ENCODE data around the gene NCAM2.

GRCh38 chr21:20994790-20995189 is 3.4 kb upstream of the NCAM2 start:
- TF ChIP-seq CTCF (IDR thresholded peaks at IDR 0.05) (no peak), POLR2A (IDR thresholded peaks at IDR 0.05) (no peak)

Data from thyroid gland (tissue), 4 donors.